ENCODE data around the gene BRINP3. TPM values are rescaled to one million over a fixed set of nuclear protein-coding genes. Genes with fewer than 3 reads are reported as not detected.

Gene BRINP3
- total and polyA plus RNA-seq, 2 of the 13 experiments (the other 11 are each of a cell fraction or from before 2014, with no cell fraction given) = not detected

GRCh38 chr1:190168893-190169280 is 308.8 kb downstream of the BRINP3 start:
- Histone ChIP-seq H3K27me3 (ENCODE audit: control insufficient read depth in 1 of 2, insufficient read depth in 2 of 2, low read length in 2 of 2) (no peaks in the 10 kb centered on the region), H3K9ac (ENCODE audit: insufficient read depth, low read depth, low read length) (no peak overlapping the region), H3K4me2 (ENCODE audit: low read depth, low read length) (no peak overlapping the region), H3K4me1 (ENCODE audit: insufficient read depth, low read length) (no peaks in the 10 kb centered on the region), H2AFZ (ENCODE audit: low read length) (no peak overlapping the region), H3K79me2 (ENCODE audit: insufficient read depth, low read length) (no peaks in the 10 kb centered on the region), H4K20me1 (ENCODE audit: insufficient read depth, low read length) (no peaks in the 10 kb centered on the region), H3K4me3 (replicated peaks in 1 of 3; ENCODE audit: insufficient read depth in 1 of 3, low read depth in 2 of 3, low read length in 3 of 3) (no peak overlapping the region), H3K9me3 (ENCODE audit: low read length) (no peaks in the 10 kb centered on the region), H3K27ac (ENCODE audit: extremely low read length, insufficient read depth, low read length) (no peak overlapping the region), H3K36me3 (replicated peaks in 1 of 2; ENCODE audit: control insufficient read depth in 1 of 2, insufficient read depth in 2 of 2, low read length in 2 of 2) (no peaks in the 10 kb centered on the region)
- ATAC-seq = no peak
- ChIA-PET CTCF (ENCODE audit: low intra/inter-chr PET ratio, low total read pairs) (no interaction called here), POLR2A (no interaction called here)
- no TSS peak for BruUV-seq (replicated peaks)
- no peak for DNase-seq (ENCODE audit: low spot score)
- in situ Hi-C loops (cut with HindIII; ENCODE audit: extremely low pct_ligation_motif_present, low pct_unique_long_range_greater_than_20kb) = no loop called here
- no peak for FAIRE-seq
- TF ChIP-seq RXRB (CRISPR knock-in tag; IDR thresholded peaks at IDR 0.05; ENCODE audit: borderline replicate concordance) (no peak), ZEB1 (IDR thresholded peaks at IDR 0.05; ENCODE audit: insufficient replicate concordance, low read depth) (no peak), E2F1 (CRISPR knock-in tag; IDR thresholded peaks at IDR 0.05) (no peak), ZBTB1 (CRISPR knock-in tag; IDR thresholded peaks at IDR 0.05; ENCODE audit: borderline replicate concordance) (no peak), ZNF781 (CRISPR knock-in tag; IDR thresholded peaks at IDR 0.05; ENCODE audit: borderline replicate concordance, not compliant biosample characterization) (no peak), TIGD3 (CRISPR knock-in tag; IDR thresholded peaks at IDR 0.05; ENCODE audit: borderline replicate concordance) (no peak), EEA1 (CRISPR knock-in tag; IDR thresholded peaks at IDR 0.05; ENCODE audit: borderline replicate concordance) (no peak), ZNF331 (CRISPR knock-in tag; IDR thresholded peaks at IDR 0.05) (no peak), PPARG (CRISPR knock-in tag; conservative IDR thresholded peaks at IDR 0.05) (no peak)
- TF ChIP-seq, protein P1, sequence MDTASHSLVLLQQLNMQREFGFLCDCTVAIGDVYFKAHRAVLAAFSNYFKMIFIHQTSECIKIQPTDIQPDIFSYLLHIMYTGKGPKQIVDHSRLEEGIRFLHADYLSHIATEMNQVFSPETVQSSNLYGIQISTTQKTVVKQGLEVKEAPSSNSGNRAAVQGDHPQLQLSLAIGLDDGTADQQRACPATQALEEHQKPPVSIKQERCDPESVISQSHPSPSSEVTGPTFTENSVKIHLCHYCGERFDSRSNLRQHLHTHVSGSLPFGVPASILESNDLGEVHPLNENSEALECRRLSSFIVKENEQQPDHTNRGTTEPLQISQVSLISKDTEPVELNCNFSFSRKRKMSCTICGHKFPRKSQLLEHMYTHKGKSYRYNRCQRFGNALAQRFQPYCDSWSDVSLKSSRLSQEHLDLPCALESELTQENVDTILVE (CRISPR knock-in tag; IDR thresholded peaks at IDR 0.05) = no peak
- TF ChIP-seq, protein P2, sequence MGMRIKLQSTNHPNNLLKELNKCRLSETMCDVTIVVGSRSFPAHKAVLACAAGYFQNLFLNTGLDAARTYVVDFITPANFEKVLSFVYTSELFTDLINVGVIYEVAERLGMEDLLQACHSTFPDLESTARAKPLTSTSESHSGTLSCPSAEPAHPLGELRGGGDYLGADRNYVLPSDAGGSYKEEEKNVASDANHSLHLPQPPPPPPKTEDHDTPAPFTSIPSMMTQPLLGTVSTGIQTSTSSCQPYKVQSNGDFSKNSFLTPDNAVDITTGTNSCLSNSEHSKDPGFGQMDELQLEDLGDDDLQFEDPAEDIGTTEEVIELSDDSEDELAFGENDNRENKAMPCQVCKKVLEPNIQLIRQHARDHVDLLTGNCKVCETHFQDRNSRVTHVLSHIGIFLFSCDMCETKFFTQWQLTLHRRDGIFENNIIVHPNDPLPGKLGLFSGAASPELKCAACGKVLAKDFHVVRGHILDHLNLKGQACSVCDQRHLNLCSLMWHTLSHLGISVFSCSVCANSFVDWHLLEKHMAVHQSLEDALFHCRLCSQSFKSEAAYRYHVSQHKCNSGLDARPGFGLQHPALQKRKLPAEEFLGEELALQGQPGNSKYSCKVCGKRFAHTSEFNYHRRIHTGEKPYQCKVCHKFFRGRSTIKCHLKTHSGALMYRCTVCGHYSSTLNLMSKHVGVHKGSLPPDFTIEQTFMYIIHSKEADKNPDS (CRISPR knock-in tag; IDR thresholded peaks at IDR 0.05) = no peak
- TF ChIP-seq, protein P3, sequence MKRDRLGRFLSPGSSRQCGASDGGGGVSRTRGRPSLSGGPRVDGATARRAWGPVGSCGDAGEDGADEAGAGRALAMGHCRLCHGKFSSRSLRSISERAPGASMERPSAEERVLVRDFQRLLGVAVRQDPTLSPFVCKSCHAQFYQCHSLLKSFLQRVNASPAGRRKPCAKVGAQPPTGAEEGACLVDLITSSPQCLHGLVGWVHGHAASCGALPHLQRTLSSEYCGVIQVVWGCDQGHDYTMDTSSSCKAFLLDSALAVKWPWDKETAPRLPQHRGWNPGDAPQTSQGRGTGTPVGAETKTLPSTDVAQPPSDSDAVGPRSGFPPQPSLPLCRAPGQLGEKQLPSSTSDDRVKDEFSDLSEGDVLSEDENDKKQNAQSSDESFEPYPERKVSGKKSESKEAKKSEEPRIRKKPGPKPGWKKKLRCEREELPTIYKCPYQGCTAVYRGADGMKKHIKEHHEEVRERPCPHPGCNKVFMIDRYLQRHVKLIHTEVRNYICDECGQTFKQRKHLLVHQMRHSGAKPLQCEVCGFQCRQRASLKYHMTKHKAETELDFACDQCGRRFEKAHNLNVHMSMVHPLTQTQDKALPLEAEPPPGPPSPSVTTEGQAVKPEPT (CRISPR knock-in tag; IDR thresholded peaks at IDR 0.05; ENCODE audit: low read depth) = no peak
- intact Hi-C loops (cut with micrococcal nuclease; ENCODE audit: unreplicated experiment) = no loop called here
- WGBS (ENCODE audit: low lambda C conversion rate) = 0% methylated on average over 3 of the region's 3 CpGs
